ENCODE data around the gene BCL7A.

GRCh38 chr12:122050706-122051105 is 29.0 kb downstream of the BCL7A start:
- TF ChIP-seq CTCF (IDR thresholded peaks at IDR 0.05; ENCODE audit: low read length) (no peak), EZH2 (optimal IDR thresholded peaks at IDR 0.05; ENCODE audit: low read depth, low read length) (no peak)
